HepG2 (cell line): ENCODE measurements around the gene HOXD4. TPM values are rescaled to one million over a fixed set of nuclear protein-coding genes. Genes with fewer than 3 reads are reported as not detected.

Experiments
- ATAC-seq: fragments of 200-7000 bp; cut with Tn5 transposase; 3 replicates; pipeline ENCODE4 v1.9.1; 2020; ENCODE audit warnings: mild to moderate bottlenecking, moderate library complexity
- BruUV-seq: library from RNA; stranded (reverse); fragments of 400-500 nt; replicated peaks from 2 replicates; lab custom pipeline; 2021; lab: Mats Ljungman, UMichigan
- CTCF ChIA-PET: fragments of 300-600 bp; formaldehyde crosslinking; extraction: SDS; loops from one replicate; lab custom pipeline; 2021; ENCODE audit warnings: low total read pairs, inconsistent platforms, low intra/inter-chr PET ratio; lab: Yijun Ruan, JAX
- POLR2A ChIA-PET: fragments of 350-600 bp; sonication (Branson Sonifier 250); formaldehyde crosslinking; loops from one replicate; lab custom pipeline; 2020; ENCODE audit warnings: antibody characterized with exemption, inconsistent platforms; lab: Yijun Ruan, JAX
- DNase-seq: peaks from one replicate; pipeline ENCODE4 v3.0.0-alpha.2; 2015; ENCODE audit warnings: low spot score
- FAIRE-seq: peaks from 3 replicates; lab custom pipeline; 2011; peaks lifted over from hg19 to GRCh38; lab: Jason Lieb, UNC
- H2AFZ ChIP-seq: one replicate; pipeline ENCODE4 v1.6.1; 2011; ENCODE audit warnings: low read length, inconsistent platforms
- H3K27ac ChIP-seq: fragments of 300-600 bp; 3 replicates; pipeline ENCODE4 v1.8.0; 2011; ENCODE audit warnings: mixed run types, mild to moderate bottlenecking, mixed read lengths, low read length, inconsistent platforms; ENCODE audit not compliant: insufficient read depth; ENCODE audit errors: extremely low read length
- H3K27me3 ChIP-seq, 2 experiments: fragments of 200-600 bp in 1 of 2; 2 replicates in 1 of 2; 3 replicates in 1 of 2; pipeline versions ENCODE4 v1.6.0 to v1.8.0; 2011; ENCODE audit warnings: low read length in 2 of 2, mild to moderate bottlenecking in 2 of 2, moderate library complexity in 2 of 2, inconsistent platforms in 1 of 2; ENCODE audit not compliant: insufficient read depth in 2 of 2, control insufficient read depth in 1 of 2
- H3K36me3 ChIP-seq, 2 experiments: fragments of 200-600 bp in 1 of 2; replicated peaks in 1 of 2; 2 replicates in 1 of 2; 3 replicates in 1 of 2; pipeline versions ENCODE4 v1.5.1 to v1.8.0; 2011; ENCODE audit warnings: low read length in 2 of 2, inconsistent platforms in 1 of 2; ENCODE audit not compliant: insufficient read depth in 2 of 2, control insufficient read depth in 1 of 2
- H3K4me1 ChIP-seq: 2 replicates; pipeline ENCODE4 v1.5.1; 2012; ENCODE audit warnings: low read length, inconsistent platforms; ENCODE audit not compliant: insufficient read depth
- H3K4me2 ChIP-seq: 2 replicates; pipeline ENCODE4 v1.6.0; 2011; ENCODE audit warnings: low read depth, low read length, inconsistent platforms
- H3K4me3 ChIP-seq, 3 experiments: fragments of 200-600 bp in 1 of 3; sonication (generic), shearing (Covaris generic) in 1 of 3; replicated peaks in 1 of 3; 2 replicates each; pipeline ENCODE4 v1.5.1; 2011 to 2016; ENCODE audit warnings: low read length in 3 of 3, inconsistent platforms in 2 of 3, low read depth in 2 of 3, mild to moderate bottlenecking in 2 of 3, control low read depth in 1 of 3, mixed read lengths in 1 of 3; ENCODE audit not compliant: insufficient read depth in 1 of 3
- H3K79me2 ChIP-seq: one replicate; pipeline ENCODE4 v1.6.1; 2011; ENCODE audit warnings: low read length, inconsistent platforms; ENCODE audit not compliant: insufficient read depth
- H3K9ac ChIP-seq: 2 replicates; pipeline ENCODE4 v1.6.0; 2011; ENCODE audit warnings: mild to moderate bottlenecking, low read depth, low read length, inconsistent platforms; ENCODE audit not compliant: insufficient read depth
- H3K9me3 ChIP-seq: 2 replicates; pipeline ENCODE4 v1.5.1; 2012; ENCODE audit warnings: mild to moderate bottlenecking, low read length
- H4K20me1 ChIP-seq: 2 replicates; pipeline ENCODE4 v1.6.0; 2011; ENCODE audit warnings: inconsistent platforms, mild to moderate bottlenecking, low read length, moderate library complexity; ENCODE audit not compliant: insufficient read depth
- BATF2 ChIP-seq: sonication (generic); formaldehyde crosslinking; IDR thresholded peaks from 2 replicates; pipeline ENCODE4 v1.8.0; 2022; ENCODE audit warnings: mild to moderate bottlenecking, missing genetic modification reagents, moderate library complexity
- MIER3 ChIP-seq: IDR thresholded peaks from 2 replicates; pipeline ENCODE4 v1.6.1; 2016; ENCODE audit warnings: missing compliant biosample characterization, borderline replicate concordance
- REST ChIP-seq, 2 experiments: IDR thresholded peaks; 2 replicates each; pipeline ENCODE4 v1.6.1; 2011 to 2012; ENCODE audit warnings: low read length in 2 of 2, borderline replicate concordance in 1 of 2, low read depth in 1 of 2, mild to moderate bottlenecking in 1 of 2, moderate library complexity in 1 of 2
- RNF219 ChIP-seq: sonication (generic); formaldehyde crosslinking; IDR thresholded peaks from 2 replicates; pipeline ENCODE4 v1.5.0; 2020; ENCODE audit warnings: mild to moderate bottlenecking, missing genetic modification reagents
- ZBTB33 ChIP-seq: sonication (generic); formaldehyde crosslinking; IDR thresholded peaks from 2 replicates; pipeline ENCODE4 v1.4.0; 2020; ENCODE audit warnings: missing genetic modification reagents
- ZFP1 ChIP-seq: IDR thresholded peaks from 2 replicates; pipeline ENCODE4 v1.6.1; 2016
- ZKSCAN5 ChIP-seq: sonication (generic); formaldehyde crosslinking; IDR thresholded peaks from 2 replicates; pipeline ENCODE4 v1.5.1; 2020; ENCODE audit warnings: mild to moderate bottlenecking, missing genetic modification reagents
- ZNF20 ChIP-seq: sonication (generic); formaldehyde crosslinking; IDR thresholded peaks from 2 replicates; pipeline ENCODE4 v1.4.0; 2020; ENCODE audit warnings: mild to moderate bottlenecking, moderate library complexity, missing genetic modification reagents
- ZNF292 ChIP-seq: sonication (generic); formaldehyde crosslinking; IDR thresholded peaks from 2 replicates; pipeline ENCODE4 v1.8.1; 2022; ENCODE audit warnings: mild to moderate bottlenecking, low read depth, missing genetic modification reagents, borderline replicate concordance
- ZNF891 ChIP-seq: sonication (generic); formaldehyde crosslinking; IDR thresholded peaks from 2 replicates; pipeline ENCODE4 v1.5.0; 2020; ENCODE audit warnings: mild to moderate bottlenecking, missing genetic modification reagents
- in situ Hi-C: cut with HindIII; loops from 2 replicates; pipeline ENCODE4 v1.10.0; 2017; ENCODE audit warnings: low pct_unique_long_range_greater_than_20kb; ENCODE audit not compliant: extremely low pct_ligation_motif_present
- intact Hi-C: fragments of 100-400 bp; cut with micrococcal nuclease; formaldehyde crosslinking; loops from one replicate; pipeline ENCODE4 v1.10.0; 2022; ENCODE audit not compliant: unreplicated experiment
- polyA plus RNA-seq, 8 experiments: library from polyadenylated mRNA; depleted of rRNA in 3 of 8; stranded (reverse) in 7 of 8; unstranded in 1 of 8; fragments of >200 nt; fragmentation: Illumina TruSeq in 4 of 8; extraction: Trizol in 4 of 8; gene quantifications; 2 replicates each; pipeline versions ENCODE4 v1.2.1 to v1.2.3, GENCODE V29; 2011 to 2016; ENCODE audit warnings: low read depth in 4 of 8, missing spikeins in 1 of 8, mixed read lengths in 1 of 8; ENCODE audit not compliant: insufficient read depth in 1 of 8
- total RNA-seq, 5 experiments: library from RNA; depleted of rRNA; stranded (reverse); fragments of >200 nt; fragmentation: Illumina TruSeq; extraction: Trizol; gene quantifications; 2 replicates each; pipeline ENCODE4 v1.2.3, GENCODE V29; 2016; ENCODE audit warnings: low read depth in 1 of 5

The HOXD4 gene
- total and polyA plus RNA-seq, 2 of the 13 experiments (the other 11 are each of a cell fraction or from before 2014, with no cell fraction given) = not detected

GRCh38 chr2:176146645-176147044 is 4.7 kb upstream of the HOXD4 start:
- no peaks in the 10 kb centered on the region for H3K9me3 ChIP-seq
- H3K9ac ChIP-seq = no peak overlapping the region
- intact Hi-C loops = no loop called here
- ChIA-PET CTCF (no interaction called here), POLR2A (no interaction called here)
- no peak overlapping the region for H3K4me2 ChIP-seq
- H3K27ac ChIP-seq = no peak overlapping the region
- peaks cover 16 to 94% of the 10 kb centered on the region in 2 experiments for H3K27me3 ChIP-seq
- DNase-seq (no peak), FAIRE-seq (no peak), ATAC-seq (no peak)
- no peak overlapping the region for H2AFZ ChIP-seq
- H3K79me2 ChIP-seq = no peaks in the 10 kb centered on the region
- no peaks in the 10 kb centered on the region for H3K36me3 ChIP-seq
- BruUV-seq = no TSS peak
- peaks cover 21% of the 10 kb centered on the region for H3K4me1 ChIP-seq
- no peak overlapping the region for H3K4me3 ChIP-seq
- no peaks in the 10 kb centered on the region for H4K20me1 ChIP-seq
- in situ Hi-C loops = no loop called here
- TF ChIP-seq ZKSCAN5 (CRISPR knock-in tag) (no peak), BATF2 (CRISPR knock-in tag) (no peak), ZNF292 (CRISPR knock-in tag) (no peak), RNF219 (CRISPR knock-in tag) (no peak), ZNF891 (CRISPR knock-in tag) (no peak), MIER3 (CRISPR knock-in tag) (no peak), ZNF20 (CRISPR knock-in tag) (no peak), REST (IDR thresholded peaks at IDR 0.05; ENCODE audit: borderline replicate concordance in 1 of 2, low read depth in 1 of 2, low read length in 2 of 2) (no peak), ZBTB33 (no peak), ZFP1 (CRISPR knock-in tag) (no peak)
